PFSK-1 (cell line): ENCODE data around the gene STX10.

Experiments used
- POLR2AphosphoS5 ChIP-seq: IDR thresholded peaks from 2 replicates; pipeline ENCODE4 v1.6.1; 2012; ENCODE audit warnings: low read depth, mild to moderate bottlenecking, control low read depth, low read length, moderate library complexity
- TAF1 ChIP-seq: IDR thresholded peaks from 2 replicates; pipeline ENCODE4 v1.6.1; 2012; ENCODE audit warnings: low read length, control low read depth, borderline replicate concordance; ENCODE audit not compliant: insufficient read depth

DNA sequence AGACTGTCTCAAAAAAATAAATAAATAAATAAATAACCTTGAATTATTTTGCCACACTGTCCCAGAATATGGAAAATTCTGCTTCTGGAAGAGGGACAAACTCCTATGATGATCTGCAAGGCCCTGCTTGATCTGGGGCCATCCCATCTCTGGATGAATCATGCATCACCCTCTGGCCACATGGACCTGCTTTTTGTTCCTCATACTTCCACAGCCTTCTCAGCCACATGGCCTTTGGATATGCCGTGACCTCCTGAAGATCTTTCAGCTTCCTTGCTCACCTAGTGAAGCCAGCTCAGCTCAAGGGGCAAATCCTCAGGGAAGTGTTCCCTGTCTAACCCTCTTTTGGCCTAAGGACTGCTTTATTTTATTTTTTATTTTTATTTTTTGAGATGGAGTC, 10.4 kb upstream of the STX10 start:
- TF ChIP-seq TAF1 = no peak
- no peak for TF ChIP-seq POLR2AphosphoS5
